Activated T-cell treated with anti-CD3 and anti-CD28 coated beads, Interleukin-2, amount 50 U/mL, for 24 hours (primary cell): ENCODE data around the gene CHD3.

Experiments used
- DNase-seq: peaks from one replicate; pipeline ENCODE4 v3.0.0-alpha.2; 2020
- H3K27ac Mint-ChIP-seq: 2 replicates; pipeline ENCODE4 v1.8.0; 2020; ENCODE audit warnings: mild to moderate bottlenecking, mixed read lengths
- H3K27me3 Mint-ChIP-seq: 2 replicates; pipeline ENCODE4 v1.8.0; 2020; ENCODE audit warnings: mixed read lengths
- H3K36me3 Mint-ChIP-seq: 2 replicates; pipeline ENCODE4 v1.8.0; 2020; ENCODE audit warnings: low read depth, mixed read lengths
- H3K4me1 Mint-ChIP-seq: 2 replicates; pipeline ENCODE4 v1.8.0; 2020; ENCODE audit warnings: low read depth, mixed read lengths
- H3K4me3 Mint-ChIP-seq: 2 replicates; pipeline ENCODE4 v1.8.0; 2020; ENCODE audit warnings: mild to moderate bottlenecking, moderate library complexity, mixed read lengths
- H3K9me3 Mint-ChIP-seq: 2 replicates; pipeline ENCODE4 v1.8.0; 2020; ENCODE audit warnings: mixed read lengths

Gene CHD3

DNA sequence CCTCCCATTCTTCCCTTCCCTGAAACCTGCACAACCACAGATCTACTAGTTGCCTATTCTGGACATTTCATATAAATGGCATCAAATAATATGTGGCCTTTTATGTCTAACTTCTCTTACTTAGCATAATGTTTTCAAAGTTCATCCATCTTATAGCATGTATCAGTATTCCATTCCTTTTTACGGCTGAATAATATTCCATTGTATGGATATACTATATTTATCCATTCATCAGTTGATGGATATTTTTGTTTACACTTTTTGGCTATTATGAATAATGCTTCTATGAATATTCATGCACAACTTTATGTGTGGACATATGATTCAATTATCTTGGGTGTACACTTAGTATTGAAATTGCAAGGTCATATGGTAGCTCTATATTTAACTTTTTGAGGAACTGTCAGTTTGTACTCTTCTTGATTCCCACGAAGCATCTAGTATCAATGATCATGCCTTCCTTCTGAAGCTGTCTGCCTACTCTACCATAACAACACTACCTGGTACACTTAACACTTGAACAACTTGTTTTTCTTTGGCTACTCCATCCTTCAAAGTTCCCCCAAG lies 12.7 kb upstream of the CHD3 start:
- no peak for DNase-seq
- H3K9me3 Mint-ChIP-seq = no peaks in the 10 kb centered on the region
- peaks cover 11% of the 10 kb centered on the region for H3K4me1 Mint-ChIP-seq
- H3K36me3 Mint-ChIP-seq = peaks cover 59% of the 10 kb centered on the region
- H3K27ac Mint-ChIP-seq = no peak overlapping the region
- H3K27me3 Mint-ChIP-seq = no peaks in the 10 kb centered on the region
- no peak overlapping the region for H3K4me3 Mint-ChIP-seq

DNA sequence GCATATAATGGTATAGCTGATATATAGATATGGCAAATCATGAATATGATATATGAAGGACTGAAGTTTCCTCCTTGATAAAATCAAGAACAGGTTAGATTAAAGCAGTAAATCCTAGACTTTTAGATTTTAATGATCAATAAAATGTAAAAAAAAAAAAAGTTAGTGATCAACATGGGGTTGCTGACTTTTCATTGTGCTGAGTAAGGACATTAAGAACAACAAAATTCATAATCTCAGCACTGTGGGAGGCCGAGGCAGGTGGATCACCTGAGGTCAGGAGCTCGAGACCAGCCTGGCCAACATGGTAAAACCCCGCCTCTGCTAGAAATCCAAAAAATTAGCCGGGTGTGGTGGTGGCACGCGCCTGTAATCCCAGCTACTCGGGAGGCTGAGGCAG lies 10.4 kb upstream of the CHD3 start:
- Mint-ChIP-seq H3K4me3 (no peak overlapping the region), H3K9me3 (no peaks in the 10 kb centered on the region), H3K27me3 (no peaks in the 10 kb centered on the region), H3K4me1 (peaks cover 9% of the 10 kb centered on the region), H3K36me3 (peaks cover 44% of the 10 kb centered on the region), H3K27ac (no peak overlapping the region)
- no peak for DNase-seq

DNA sequence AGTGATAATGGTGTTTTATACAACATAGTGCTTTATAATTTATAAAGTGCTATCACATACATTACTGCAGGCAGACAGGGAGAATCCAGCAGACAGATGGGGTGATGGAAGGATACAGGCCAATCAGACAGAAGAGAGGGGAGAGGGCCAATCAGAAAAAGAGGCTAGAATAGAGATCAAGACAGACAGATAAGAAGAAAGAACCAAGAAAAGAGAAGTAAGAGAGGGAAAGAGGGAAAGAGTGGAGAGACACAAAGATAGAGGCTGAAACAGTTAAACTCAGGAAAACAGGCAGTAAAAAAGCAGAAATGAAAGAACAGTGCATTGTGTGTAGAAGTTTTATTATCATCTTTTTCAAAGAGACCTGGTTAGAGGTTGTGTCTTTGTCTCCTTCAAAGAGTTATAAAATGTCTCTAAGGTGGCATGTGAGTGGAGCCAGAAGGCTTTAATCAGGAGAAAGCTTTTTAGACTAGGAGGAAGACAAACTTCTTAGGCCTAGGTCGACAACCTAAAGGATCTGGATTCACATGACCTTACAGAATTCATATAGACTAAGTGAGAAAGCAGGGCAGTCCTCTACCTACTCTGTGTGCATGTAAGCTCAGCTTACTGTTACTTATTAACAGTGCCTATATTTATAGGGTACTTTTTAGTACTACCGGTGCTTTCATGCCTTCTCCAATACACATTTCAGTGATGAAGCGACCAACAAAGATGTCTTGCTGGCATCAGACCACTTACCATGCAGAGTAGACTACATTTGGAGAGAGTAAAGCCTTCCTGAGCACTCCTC lies 8.3 kb upstream of the CHD3 start:
- no peak for DNase-seq
- no peaks in the 10 kb centered on the region for H3K27me3 Mint-ChIP-seq
- H3K36me3 Mint-ChIP-seq = peaks cover 27% of the 10 kb centered on the region
- peaks cover 9% of the 10 kb centered on the region for H3K4me1 Mint-ChIP-seq
- H3K9me3 Mint-ChIP-seq = no peaks in the 10 kb centered on the region
- H3K27ac Mint-ChIP-seq = no peak overlapping the region
- H3K4me3 Mint-ChIP-seq = no peak overlapping the region

DNA sequence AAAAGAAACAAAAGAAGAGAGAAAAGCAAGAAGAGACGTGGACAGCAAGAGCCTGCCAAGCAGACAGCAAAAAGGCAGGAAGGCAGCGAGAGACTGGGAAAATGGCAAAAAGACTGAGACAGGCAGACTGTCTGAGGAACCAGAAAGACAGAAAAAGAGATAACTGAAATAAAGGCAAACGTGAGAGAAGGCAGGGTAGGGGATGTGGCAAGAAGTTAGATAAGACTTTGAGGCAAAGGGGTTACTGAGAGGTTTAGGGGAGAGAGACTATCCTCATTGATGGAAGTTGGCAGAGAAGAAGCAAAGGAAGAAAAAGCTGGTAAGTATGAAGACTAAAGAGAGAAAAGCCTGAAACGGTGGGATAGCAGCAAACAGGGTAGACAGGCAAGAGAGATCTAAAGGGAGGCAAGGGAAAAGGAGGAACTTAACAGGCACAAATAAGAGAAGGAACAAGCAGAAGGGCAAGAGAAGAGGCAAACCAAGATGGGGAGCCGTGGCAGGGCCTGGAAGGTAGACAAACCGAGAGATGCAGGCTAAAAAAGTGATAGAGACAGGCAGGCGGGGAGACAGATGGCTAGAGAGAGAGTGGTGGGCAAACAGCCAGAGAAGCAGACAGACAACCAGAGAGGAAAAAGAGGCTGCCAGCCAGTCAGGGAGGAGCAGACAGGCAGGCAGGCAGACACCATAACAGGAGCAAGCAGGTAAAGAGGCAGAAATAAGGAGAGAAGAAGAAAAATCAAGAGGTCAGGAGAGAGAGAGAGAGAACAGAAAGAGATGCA lies 7.1 kb upstream of the CHD3 start:
- Mint-ChIP-seq H3K9me3 (no peaks in the 10 kb centered on the region), H3K27me3 (no peaks in the 10 kb centered on the region), H3K4me3 (no peak overlapping the region), H3K36me3 (peaks cover 27% of the 10 kb centered on the region), H3K27ac (no peak overlapping the region), H3K4me1 (peaks cover 6% of the 10 kb centered on the region)
- DNase-seq = no peak

- Mint-ChIP-seq H3K27me3 (no peaks in the 10 kb centered on the region), H3K9me3 (no peaks in the 10 kb centered on the region), H3K27ac (no peak overlapping the region), H3K36me3 (peaks cover 26% of the 10 kb centered on the region), H3K4me3 (no peak overlapping the region), H3K4me1 (peaks cover 6% of the 10 kb centered on the region)
- DNase-seq = no peak
These were observed 6.5 kb upstream of the CHD3 start for GRCh38 chr17:7882068-7882467.

DNA sequence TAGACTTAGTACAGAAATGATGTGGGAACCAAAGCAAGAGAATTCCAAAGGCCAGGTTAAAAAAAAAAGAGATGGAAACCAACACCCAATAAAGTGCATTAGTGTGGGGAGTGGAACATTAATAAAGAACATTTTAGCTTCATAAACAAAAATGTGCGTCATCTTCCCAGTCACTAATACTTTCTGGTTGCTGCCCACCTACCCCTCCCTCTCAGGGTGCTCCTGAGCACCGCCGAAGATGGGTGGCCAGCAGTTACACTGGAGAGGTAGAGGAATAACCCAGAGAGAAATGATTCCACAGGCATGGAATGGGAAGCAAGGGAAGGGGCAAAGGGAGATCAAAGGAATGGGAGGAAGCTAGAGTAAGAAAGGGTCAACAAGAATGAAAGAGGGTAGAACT lies 6.0 kb upstream of the CHD3 start:
- no peak for DNase-seq
- Mint-ChIP-seq H3K27me3 (no peaks in the 10 kb centered on the region), H3K4me3 (no peak overlapping the region), H3K27ac (no peak overlapping the region), H3K4me1 (peaks cover 4% of the 10 kb centered on the region), H3K9me3 (no peaks in the 10 kb centered on the region), H3K36me3 (peaks cover 22% of the 10 kb centered on the region)

DNA sequence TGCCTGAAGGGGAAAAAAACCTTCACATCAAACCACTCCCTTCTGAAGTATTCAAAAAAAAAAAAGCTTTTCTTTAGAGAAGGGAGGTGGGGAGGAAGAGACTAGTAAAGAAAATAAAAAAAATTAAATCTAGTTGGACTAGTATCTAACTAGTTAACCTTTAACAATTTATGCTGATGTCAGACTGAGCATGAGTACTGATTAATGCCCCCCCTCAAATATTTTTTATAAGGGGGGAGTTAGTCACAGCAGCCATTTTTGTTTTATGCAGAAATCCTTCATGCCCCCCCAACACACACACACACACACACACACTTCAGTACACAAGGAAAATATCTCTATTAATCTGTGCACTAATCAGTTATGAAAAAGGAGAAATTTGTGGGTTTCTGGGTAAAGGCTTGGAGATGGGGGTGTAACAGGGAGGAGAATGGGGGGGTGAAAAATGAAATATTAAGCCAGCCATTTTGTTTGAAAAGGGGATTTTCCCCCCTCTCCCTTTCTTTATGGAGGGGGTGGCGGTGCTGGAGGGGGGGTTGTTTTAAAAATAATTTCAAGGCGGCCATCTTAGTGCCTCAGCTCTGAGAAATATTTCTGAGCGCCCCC lies 4.7 kb upstream of the CHD3 start:
- H3K27ac Mint-ChIP-seq = peak overlapping the region; percentile 85
- peaks cover 17% of the 10 kb centered on the region for H3K36me3 Mint-ChIP-seq
- DNase-seq = no peak
- H3K4me1 Mint-ChIP-seq = peaks cover 3% of the 10 kb centered on the region
- no peaks in the 10 kb centered on the region for H3K27me3 Mint-ChIP-seq
- no peaks in the 10 kb centered on the region for H3K9me3 Mint-ChIP-seq
- H3K4me3 Mint-ChIP-seq = no peak overlapping the region

DNA sequence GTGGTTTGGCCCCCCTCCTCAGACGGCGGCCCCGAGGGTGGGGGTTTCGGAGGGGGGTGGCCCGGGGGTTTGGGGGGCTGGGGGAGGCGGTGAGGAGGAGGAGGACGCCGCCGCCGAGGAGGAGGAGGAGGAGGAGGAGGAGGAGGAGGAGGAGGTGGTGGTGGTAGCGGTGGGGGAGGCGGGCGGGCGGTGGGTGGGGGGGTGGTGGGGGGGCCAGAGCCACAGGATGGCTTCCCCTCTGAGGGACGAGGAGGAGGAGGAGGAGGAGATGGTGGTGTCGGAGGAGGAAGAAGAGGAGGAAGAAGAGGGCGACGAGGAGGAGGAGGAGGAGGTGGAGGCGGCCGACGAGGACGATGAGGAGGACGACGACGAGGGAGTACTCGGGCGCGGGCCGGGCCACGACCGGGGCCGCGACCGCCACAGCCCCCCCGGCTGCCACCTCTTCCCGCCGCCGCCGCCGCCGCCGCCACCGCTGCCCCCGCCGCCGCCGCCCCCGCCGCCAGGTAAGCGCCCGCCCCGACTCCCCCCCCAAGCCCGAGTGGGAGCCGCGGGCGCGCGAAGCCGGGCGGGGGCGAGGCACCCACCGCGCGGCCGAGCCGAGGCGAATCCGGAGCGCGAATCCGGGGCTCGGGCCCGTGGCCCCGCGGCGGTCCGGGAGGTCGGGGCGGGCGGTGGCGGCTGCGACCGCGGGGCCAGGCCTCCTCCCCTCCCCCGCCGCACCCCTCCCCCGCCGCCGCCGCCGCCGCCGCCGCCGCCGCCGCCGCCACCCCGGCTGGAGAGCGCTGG lies 3.8 kb upstream of the CHD3 start:
- Mint-ChIP-seq H3K4me3 (peak overlapping the region; percentile 67), H3K4me1 (peaks cover 3% of the 10 kb centered on the region), H3K9me3 (no peaks in the 10 kb centered on the region), H3K36me3 (peaks cover 20% of the 10 kb centered on the region), H3K27me3 (no peaks in the 10 kb centered on the region), H3K27ac (peak overlapping the region; percentile 75)
- DNase-seq = peak; percentile 69

DNA sequence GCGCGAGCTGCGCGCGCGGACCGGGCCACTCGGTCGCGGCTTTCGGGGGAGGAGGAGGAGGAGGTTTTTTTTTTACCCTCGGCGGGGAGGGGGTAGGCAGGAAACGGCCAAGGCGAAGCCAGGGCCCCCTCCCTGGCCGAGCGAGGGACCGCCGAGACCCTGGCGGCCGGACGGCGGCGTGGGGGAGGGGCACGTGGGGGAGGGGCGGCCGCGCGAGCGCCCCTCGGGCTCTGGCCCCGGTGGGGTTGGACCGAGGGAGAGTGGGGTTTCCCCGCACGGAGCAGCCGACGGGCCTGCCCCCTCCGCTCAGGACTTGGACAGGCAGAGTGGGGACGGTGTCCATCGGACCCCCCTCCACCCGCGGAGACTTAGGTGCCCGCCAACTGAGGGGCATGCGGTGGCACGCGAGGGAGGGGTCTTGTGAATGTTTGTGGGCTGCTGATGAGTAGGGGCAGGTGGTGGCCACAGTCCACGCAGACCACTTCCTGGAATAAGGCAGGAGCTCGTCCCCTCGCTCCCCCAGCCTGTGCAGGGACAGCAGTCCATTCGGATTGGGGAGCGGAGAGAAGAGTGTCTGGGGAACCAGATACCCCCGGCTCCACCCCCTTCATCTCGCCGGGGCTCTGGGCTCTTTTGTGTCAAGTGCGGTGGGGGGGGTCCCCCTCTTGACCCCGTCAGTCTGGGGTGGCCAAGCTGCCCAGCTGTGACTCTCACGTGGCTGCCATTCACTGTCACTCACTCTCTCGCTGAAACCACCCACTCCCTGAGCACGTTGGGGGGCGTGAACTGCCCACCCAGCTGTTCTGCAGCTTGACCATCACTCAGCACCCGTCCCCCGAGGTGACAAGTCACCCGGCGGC lies 3.0 kb upstream of the CHD3 start:
- H3K4me3 Mint-ChIP-seq = no peak overlapping the region
- H3K9me3 Mint-ChIP-seq = no peaks in the 10 kb centered on the region
- H3K27ac Mint-ChIP-seq = peak overlapping the region; percentile 49
- H3K4me1 Mint-ChIP-seq = peaks cover 10% of the 10 kb centered on the region
- DNase-seq = peak; percentile 75
- peaks cover 28% of the 10 kb centered on the region for H3K36me3 Mint-ChIP-seq
- no peaks in the 10 kb centered on the region for H3K27me3 Mint-ChIP-seq

DNA sequence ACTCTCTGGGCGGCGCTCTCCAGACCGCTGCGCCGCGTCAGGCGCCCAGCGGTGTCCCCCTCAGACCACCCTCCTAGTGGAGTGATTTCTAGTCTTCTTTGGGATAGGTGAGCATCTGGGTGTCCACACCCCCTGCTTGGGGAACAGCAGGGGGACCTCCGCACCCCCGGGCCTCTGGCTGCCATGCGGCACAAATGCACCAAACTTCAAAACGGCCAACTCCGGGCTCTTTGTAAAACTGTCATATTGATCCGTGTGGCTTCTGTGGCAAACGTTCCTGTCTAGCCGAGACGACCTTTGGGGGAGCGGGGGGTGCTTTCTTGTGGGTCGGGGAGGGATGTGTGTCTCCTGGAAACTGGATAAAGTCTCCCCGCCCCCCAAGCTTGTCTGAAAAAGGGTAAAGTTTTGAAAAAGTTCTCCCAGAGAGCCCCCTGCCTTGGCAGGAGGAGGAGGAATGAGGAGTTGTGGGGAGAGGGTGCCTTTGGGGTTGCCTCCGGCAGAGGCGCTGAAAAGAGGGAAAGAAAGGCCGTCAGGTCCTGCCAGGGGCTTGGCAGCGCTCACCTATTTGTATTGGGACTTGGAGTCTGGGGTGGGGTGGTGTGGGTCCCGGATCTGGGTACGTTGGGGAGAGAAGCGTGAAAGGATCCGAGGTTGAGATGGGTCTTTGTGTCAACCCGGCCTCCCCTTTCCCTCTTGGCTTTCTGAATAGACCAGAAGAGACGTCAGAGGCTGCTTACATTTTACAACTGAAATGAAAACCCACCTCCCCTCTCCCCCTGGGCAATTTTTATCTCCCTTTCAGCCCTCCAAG lies 2.2 kb upstream of the CHD3 start:
- peak; percentile 72 for DNase-seq
- no peak overlapping the region for H3K4me3 Mint-ChIP-seq

GRCh38 chr17:7887038-7887481 lies 1.5 kb upstream of the CHD3 start:
- DNase-seq = no peak
- H3K36me3 Mint-ChIP-seq = peaks cover 43% of the 10 kb centered on the region
- no peak overlapping the region for H3K4me3 Mint-ChIP-seq
- peaks cover 10% of the 10 kb centered on the region for H3K4me1 Mint-ChIP-seq
- no peaks in the 10 kb centered on the region for H3K27me3 Mint-ChIP-seq
- H3K27ac Mint-ChIP-seq = no peak overlapping the region
- no peaks in the 10 kb centered on the region for H3K9me3 Mint-ChIP-seq

More for the DNA sequence above, 2.2 kb upstream of the CHD3 start:
- peaks cover 36% of the 10 kb centered on the region for H3K36me3 Mint-ChIP-seq
- no peaks in the 10 kb centered on the region for H3K9me3 Mint-ChIP-seq
- no peaks in the 10 kb centered on the region for H3K27me3 Mint-ChIP-seq
- H3K27ac Mint-ChIP-seq = no peak overlapping the region
- peaks cover 10% of the 10 kb centered on the region for H3K4me1 Mint-ChIP-seq

DNA sequence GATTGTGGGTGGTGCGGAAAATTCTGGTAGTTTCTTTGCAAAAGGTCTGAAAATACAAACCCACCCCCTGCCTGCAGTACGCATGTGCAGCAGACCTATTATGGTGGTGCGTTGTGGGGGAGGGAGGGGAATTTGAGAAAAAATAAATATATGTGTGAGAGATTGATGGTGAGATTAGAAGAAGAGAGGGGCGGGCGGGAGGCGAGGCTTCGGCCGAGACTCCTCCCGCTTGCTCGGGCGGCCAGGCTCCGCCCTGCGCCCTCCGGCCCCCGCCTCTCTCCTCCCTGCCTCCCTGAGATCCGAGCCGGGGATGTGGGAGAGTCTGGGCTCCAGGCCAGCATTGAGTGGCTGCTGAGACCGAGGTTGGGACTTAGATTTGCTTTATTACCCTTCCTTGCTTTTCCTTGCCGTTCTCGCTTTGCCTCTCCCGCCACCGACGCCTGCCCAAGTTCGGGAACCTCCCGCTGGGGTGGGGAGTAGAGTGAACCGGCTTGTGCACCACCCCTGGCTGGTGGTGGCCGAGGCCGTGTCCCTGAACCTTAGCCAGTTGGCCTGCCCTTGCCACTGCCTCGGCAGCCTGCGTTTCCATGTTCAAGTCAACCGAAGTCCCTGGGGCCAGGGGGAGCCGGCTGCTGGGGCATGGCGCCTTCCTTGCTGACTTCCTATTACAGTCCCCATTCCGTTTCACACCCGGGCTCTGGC lies 956 bp upstream of the CHD3 start:
- Mint-ChIP-seq H3K36me3 (peaks cover 46% of the 10 kb centered on the region), H3K4me1 (peaks cover 10% of the 10 kb centered on the region), H3K27me3 (no peaks in the 10 kb centered on the region), H3K9me3 (no peaks in the 10 kb centered on the region), H3K27ac (no peak overlapping the region), H3K4me3 (no peak overlapping the region)
- peak; percentile 86 for DNase-seq
